Memory B cell (primary cell): Measurements from ENCODE around the gene GTF3C4.

Experiments
- ATAC-seq: fragments of 150-1000 bp; cut with Tn5 transposase; 2 replicates; pipeline ENCODE4 v1.10.0; 2021; ENCODE audit warnings: low read depth, mild to moderate bottlenecking, moderate library complexity
- DNase-seq, 2 donors: peaks; one replicate each; pipeline ENCODE4 v3.0.0; 2022; ENCODE audit warnings: low spot score in 2 of 2
- H3K27ac Mint-ChIP-seq: one replicate; pipeline ENCODE4 v1.8.0; 2022; ENCODE audit warnings: mild to moderate bottlenecking, moderate library complexity, mixed read lengths
- H3K27me3 Mint-ChIP-seq: one replicate; pipeline ENCODE4 v1.8.0; 2022; ENCODE audit warnings: mixed read lengths
- H3K36me3 Mint-ChIP-seq: one replicate; pipeline ENCODE4 v1.8.0; 2022; ENCODE audit warnings: mild to moderate bottlenecking, mixed read lengths
- H3K4me1 Mint-ChIP-seq: one replicate; pipeline ENCODE4 v1.8.0; 2022; ENCODE audit warnings: mixed read lengths
- H3K4me3 Mint-ChIP-seq: one replicate; pipeline ENCODE4 v1.8.0; 2022; ENCODE audit warnings: mild to moderate bottlenecking, moderate library complexity, mixed read lengths
- H3K9me3 Mint-ChIP-seq: one replicate; pipeline ENCODE4 v1.8.0; 2022; ENCODE audit warnings: mixed read lengths

The GTF3C4 gene

GRCh38 chr9:132722564-132723065 is 52.4 kb downstream of the GTF3C4 start:
- Mint-ChIP-seq H3K36me3 (no peaks in the 10 kb centered on the region), H3K4me1 (no peaks in the 10 kb centered on the region), H3K4me3 (no peak overlapping the region), H3K9me3 (no peaks in the 10 kb centered on the region), H3K27me3 (peaks cover 11% of the 10 kb centered on the region), H3K27ac (no peak overlapping the region)
- ATAC-seq (no peak), DNase-seq (no peak)

DNA sequence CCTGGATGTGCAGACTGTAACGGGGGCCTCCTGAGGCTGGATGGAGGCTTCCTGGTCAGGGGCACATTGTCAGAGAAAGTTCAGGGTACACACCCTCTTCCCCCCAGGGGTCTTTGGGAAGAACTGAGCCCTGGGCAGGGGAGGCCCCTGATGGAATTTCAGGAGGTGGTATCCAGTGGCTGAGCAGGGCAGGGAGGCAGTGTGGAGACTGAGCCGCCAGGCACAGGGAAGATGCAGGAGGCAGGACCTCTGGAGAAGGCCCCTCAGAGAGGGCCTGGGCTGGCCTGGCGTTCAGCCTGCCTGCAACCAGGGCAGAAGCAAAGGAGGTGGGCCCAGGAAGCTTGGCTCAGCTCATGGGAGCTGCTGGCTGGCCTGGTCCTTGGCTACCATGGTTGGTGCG is 53.5 kb downstream of the GTF3C4 start:
- H3K9me3 Mint-ChIP-seq, result no peaks in the 10 kb centered on the region
- H3K36me3 Mint-ChIP-seq, result no peaks in the 10 kb centered on the region
- ATAC-seq (no peak), DNase-seq (no peak)
- H3K27me3 Mint-ChIP-seq, result peaks cover 7% of the 10 kb centered on the region
- H3K4me3 Mint-ChIP-seq, result no peak overlapping the region
- no peaks in the 10 kb centered on the region for H3K4me1 Mint-ChIP-seq
- no peak overlapping the region for H3K27ac Mint-ChIP-seq

- H3K9me3 Mint-ChIP-seq, result no peaks in the 10 kb centered on the region
- no peak for DNase-seq
- H3K4me1 Mint-ChIP-seq, result no peaks in the 10 kb centered on the region
- no peaks in the 10 kb centered on the region for H3K36me3 Mint-ChIP-seq
- H3K4me3 Mint-ChIP-seq, result no peak overlapping the region
- H3K27ac Mint-ChIP-seq, result no peak overlapping the region
- peaks cover 8% of the 10 kb centered on the region for H3K27me3 Mint-ChIP-seq
- ATAC-seq, result no peak
Measured at GRCh38 chr9:132725306-132725705, 55.0 kb downstream of the GTF3C4 start.

- Mint-ChIP-seq H3K4me1 (no peaks in the 10 kb centered on the region), H3K9me3 (no peaks in the 10 kb centered on the region), H3K36me3 (no peaks in the 10 kb centered on the region), H3K27ac (no peak overlapping the region), H3K27me3 (peaks cover 8% of the 10 kb centered on the region), H3K4me3 (no peak overlapping the region)
- DNase-seq, result no peak
- ATAC-seq, result no peak
Measured at GRCh38 chr9:132726576-132727130, 56.4 kb downstream of the GTF3C4 start.

GRCh38 chr9:132728071-132728470 is 57.8 kb downstream of the GTF3C4 start:
- Mint-ChIP-seq H3K36me3 (no peaks in the 10 kb centered on the region), H3K4me3 (no peak overlapping the region), H3K27ac (no peak overlapping the region), H3K4me1 (no peaks in the 10 kb centered on the region), H3K27me3 (peaks cover 7% of the 10 kb centered on the region), H3K9me3 (no peaks in the 10 kb centered on the region)
- ATAC-seq, result no peak
- no peak for DNase-seq

DNA sequence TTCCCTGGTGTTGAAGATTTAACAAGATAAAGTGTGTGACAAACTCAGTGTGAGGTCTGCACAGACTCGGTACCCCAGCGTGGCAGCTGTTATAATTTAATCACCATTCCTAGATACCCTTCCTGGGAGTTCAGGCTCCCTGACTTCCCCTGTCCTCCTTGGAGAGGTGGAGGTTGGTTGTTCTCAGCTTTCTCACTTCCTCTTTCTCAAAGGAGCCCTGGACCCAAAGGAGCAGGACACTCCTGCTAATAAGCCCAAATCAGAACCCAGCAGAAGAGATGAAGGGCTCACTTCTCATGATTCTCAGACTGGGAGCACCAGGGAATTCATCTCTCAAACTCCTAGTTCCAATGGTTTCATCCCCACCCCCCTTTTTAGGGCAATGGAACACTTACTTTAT is 58.2 kb downstream of the GTF3C4 start:
- ATAC-seq, result no peak
- H3K9me3 Mint-ChIP-seq, result no peaks in the 10 kb centered on the region
- H3K27me3 Mint-ChIP-seq, result peaks cover 6% of the 10 kb centered on the region
- H3K4me1 Mint-ChIP-seq, result no peaks in the 10 kb centered on the region
- H3K27ac Mint-ChIP-seq, result no peak overlapping the region
- no peaks in the 10 kb centered on the region for H3K36me3 Mint-ChIP-seq
- DNase-seq, result no peak
- H3K4me3 Mint-ChIP-seq, result no peak overlapping the region

GRCh38 chr9:132729235-132729890 is 59.1 kb downstream of the GTF3C4 start:
- Mint-ChIP-seq H3K36me3 (no peaks in the 10 kb centered on the region), H3K27me3 (peaks cover 6% of the 10 kb centered on the region), H3K4me1 (no peaks in the 10 kb centered on the region), H3K4me3 (no peak overlapping the region), H3K9me3 (no peaks in the 10 kb centered on the region), H3K27ac (no peak overlapping the region)
- DNase-seq (no peak), ATAC-seq (no peak)

- DNase-seq (no peak), ATAC-seq (no peak)
- Mint-ChIP-seq H3K27ac (no peak overlapping the region), H3K4me1 (no peaks in the 10 kb centered on the region), H3K4me3 (no peak overlapping the region), H3K9me3 (no peaks in the 10 kb centered on the region), H3K36me3 (no peaks in the 10 kb centered on the region), H3K27me3 (peaks cover 6% of the 10 kb centered on the region)
Measured at GRCh38 chr9:132730054-132731033, 60.1 kb downstream of the GTF3C4 start.

DNA sequence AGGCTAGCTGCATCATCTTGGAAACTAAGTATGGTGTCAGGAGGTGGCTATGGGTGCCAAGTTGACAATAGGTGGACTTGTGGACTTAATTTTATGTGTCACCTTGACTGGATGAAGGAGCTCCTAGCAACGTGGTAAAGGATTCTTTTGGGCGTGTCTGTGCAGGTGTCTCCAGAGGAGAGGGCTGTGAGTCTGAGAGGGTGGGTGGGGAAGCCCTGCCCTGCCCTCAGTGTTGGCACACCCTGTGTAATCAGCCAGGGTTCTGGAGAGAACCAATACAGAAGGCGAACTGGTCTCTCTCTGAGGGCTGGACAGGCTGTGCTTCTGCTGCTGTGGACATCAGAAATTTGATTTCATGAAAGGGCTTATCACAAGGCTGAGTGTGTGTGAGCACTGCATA is 61.0 kb downstream of the GTF3C4 start:
- no peaks in the 10 kb centered on the region for H3K36me3 Mint-ChIP-seq
- no peak overlapping the region for H3K27ac Mint-ChIP-seq
- no peak for DNase-seq
- peaks cover 6% of the 10 kb centered on the region for H3K27me3 Mint-ChIP-seq
- H3K9me3 Mint-ChIP-seq, result no peaks in the 10 kb centered on the region
- no peaks in the 10 kb centered on the region for H3K4me1 Mint-ChIP-seq
- no peak overlapping the region for H3K4me3 Mint-ChIP-seq
- no peak for ATAC-seq

- H3K27me3 Mint-ChIP-seq, result peaks cover 5% of the 10 kb centered on the region
- H3K27ac Mint-ChIP-seq, result no peak overlapping the region
- H3K9me3 Mint-ChIP-seq, result no peaks in the 10 kb centered on the region
- H3K36me3 Mint-ChIP-seq, result no peaks in the 10 kb centered on the region
- no peak for DNase-seq
- ATAC-seq, result no peak
- H3K4me1 Mint-ChIP-seq, result no peaks in the 10 kb centered on the region
- H3K4me3 Mint-ChIP-seq, result no peak overlapping the region
Measured at GRCh38 chr9:132732326-132733259, 62.3 kb downstream of the GTF3C4 start.

- Mint-ChIP-seq H3K27ac (no peak overlapping the region), H3K4me3 (no peak overlapping the region), H3K4me1 (no peaks in the 10 kb centered on the region), H3K27me3 (peaks cover 2% of the 10 kb centered on the region), H3K36me3 (no peaks in the 10 kb centered on the region), H3K9me3 (no peaks in the 10 kb centered on the region)
- no peak for DNase-seq
- no peak for ATAC-seq
Measured at GRCh38 chr9:132733260-132733815, 63.1 kb downstream of the GTF3C4 start.

GRCh38 chr9:132739710-132740310 is 69.5 kb downstream of the GTF3C4 start:
- no peaks in the 10 kb centered on the region for H3K9me3 Mint-ChIP-seq
- H3K27me3 Mint-ChIP-seq, result peaks cover 11% of the 10 kb centered on the region
- no peaks in the 10 kb centered on the region for H3K36me3 Mint-ChIP-seq
- DNase-seq (no peak), ATAC-seq (no peak)
- H3K4me1 Mint-ChIP-seq, result no peaks in the 10 kb centered on the region
- H3K27ac Mint-ChIP-seq, result no peak overlapping the region
- no peak overlapping the region for H3K4me3 Mint-ChIP-seq
